ENCODE measurements around the gene MAML3.
"Not testable (repeated sequence)": the region's sequence is repeated elsewhere in the genome, so short reads cannot be mapped to it uniquely, and the experiment has no call there.

Gene MAML3

DNA sequence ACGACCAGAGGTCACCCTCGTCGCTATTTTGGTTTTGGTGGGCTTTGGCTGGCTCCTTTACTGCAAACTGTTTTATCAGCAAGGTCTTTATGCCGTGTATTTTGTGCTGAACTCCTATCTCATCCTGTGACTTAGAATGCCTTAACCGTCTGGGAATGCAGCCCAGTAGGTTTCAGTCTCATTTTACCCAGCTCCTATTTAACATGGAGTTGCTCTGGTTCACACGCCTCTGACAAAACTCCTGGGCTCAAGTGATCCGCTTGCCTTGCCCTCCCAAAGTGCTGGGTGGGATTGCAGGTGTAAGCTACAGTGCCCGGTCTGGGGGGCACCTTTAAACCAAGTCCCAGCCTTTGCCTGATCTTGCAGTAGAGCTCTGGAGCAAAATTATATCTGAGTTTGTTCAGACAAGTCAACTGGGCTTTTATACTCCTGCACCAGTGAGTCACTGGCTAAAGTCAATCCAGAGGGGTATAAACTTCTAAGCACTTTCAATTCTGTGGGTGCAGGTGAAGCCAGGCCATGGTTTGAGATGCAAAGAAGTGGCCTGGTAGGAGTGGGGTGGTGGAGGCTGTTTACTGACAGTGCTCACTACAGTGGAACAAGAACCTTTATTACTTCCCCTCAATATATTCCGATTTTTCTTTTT, 438.1 kb downstream of the MAML3 start:
- no peak for DNase-seq (ENCODE audit: insufficient read length, low spot score)
- TF ChIP-seq TAF1 (IDR thresholded peaks at IDR 0.05; ENCODE audit: low read depth, low read length) (no peak), POU2F2 (IDR thresholded peaks at IDR 0.05; ENCODE audit: low read depth, low read length) (no peak), POLR2AphosphoS5 (IDR thresholded peaks at IDR 0.05; ENCODE audit: low read depth, low read length) (no peak), SPI1 (IDR thresholded peaks at IDR 0.05; ENCODE audit: low read depth, low read length) (no peak), PAX5 (IDR thresholded peaks at IDR 0.05; ENCODE audit: insufficient read depth, low read length, severe bottlenecking) (no peak), POLR2A (IDR thresholded peaks at IDR 0.05; ENCODE audit: low read depth, low read length) (no peak)
- FAIRE-seq, result no peak

DNA sequence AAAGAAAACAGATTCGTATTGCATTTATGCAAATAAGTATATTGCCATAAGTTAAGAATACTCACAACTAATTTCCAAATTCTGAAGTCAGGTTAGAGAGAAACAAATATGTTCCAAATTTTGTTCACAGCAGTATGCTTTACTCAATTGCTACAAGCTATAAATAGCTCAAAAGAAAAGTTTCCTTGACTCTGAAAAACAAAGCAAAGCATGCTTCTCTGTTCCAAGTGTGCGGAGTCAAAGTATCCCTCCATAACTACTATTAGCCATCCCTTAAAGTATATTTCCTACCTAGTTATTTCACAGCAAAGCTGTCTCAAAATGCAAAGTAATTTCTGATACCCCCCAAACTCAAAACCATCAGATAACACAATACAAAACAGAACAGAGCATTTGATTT, 441.1 kb downstream of the MAML3 start:
- TF ChIP-seq PAX5 (IDR thresholded peaks at IDR 0.05; ENCODE audit: insufficient read depth, low read length, severe bottlenecking) (no peak), POLR2AphosphoS5 (IDR thresholded peaks at IDR 0.05; ENCODE audit: low read depth, low read length) (no peak), POLR2A (IDR thresholded peaks at IDR 0.05; ENCODE audit: low read depth, low read length) (no peak), TAF1 (IDR thresholded peaks at IDR 0.05; ENCODE audit: low read depth, low read length) (no peak), SPI1 (IDR thresholded peaks at IDR 0.05; ENCODE audit: low read depth, low read length) (no peak), POU2F2 (IDR thresholded peaks at IDR 0.05; ENCODE audit: low read depth, low read length) (no peak)
- FAIRE-seq, result no peak
- no peak for DNase-seq (ENCODE audit: insufficient read length, low spot score)

DNA sequence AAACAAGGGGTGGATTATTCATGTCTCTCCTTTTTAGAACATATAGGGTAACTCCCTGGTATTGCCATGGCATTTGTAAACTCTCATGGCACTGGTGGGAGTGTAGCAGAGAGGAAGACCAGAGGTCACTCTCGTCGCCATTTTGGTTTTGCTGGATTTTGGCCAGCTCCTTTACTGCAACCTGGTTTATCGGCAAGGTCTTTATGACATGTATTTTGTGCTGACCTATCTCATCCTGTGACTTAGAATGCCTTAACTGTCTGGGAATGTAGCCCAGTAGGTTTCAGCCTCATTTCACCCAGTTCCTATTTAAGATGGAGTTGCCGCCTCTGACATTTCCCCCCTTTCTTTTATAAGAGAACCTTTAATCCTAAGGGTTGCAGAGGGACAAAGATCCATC, 442.5 kb downstream of the MAML3 start:
- DNase-seq (ENCODE audit: insufficient read length, low spot score), result no peak
- FAIRE-seq, result no peak
- TF ChIP-seq TAF1 (IDR thresholded peaks at IDR 0.05; ENCODE audit: low read depth, low read length) (no peak), SPI1 (IDR thresholded peaks at IDR 0.05; ENCODE audit: low read depth, low read length) (no peak), POU2F2 (IDR thresholded peaks at IDR 0.05; ENCODE audit: low read depth, low read length) (no peak), POLR2A (IDR thresholded peaks at IDR 0.05; ENCODE audit: low read depth, low read length) (no peak), PAX5 (IDR thresholded peaks at IDR 0.05; ENCODE audit: insufficient read depth, low read length, severe bottlenecking) (no peak), POLR2AphosphoS5 (IDR thresholded peaks at IDR 0.05; ENCODE audit: low read depth, low read length) (no peak)

DNA sequence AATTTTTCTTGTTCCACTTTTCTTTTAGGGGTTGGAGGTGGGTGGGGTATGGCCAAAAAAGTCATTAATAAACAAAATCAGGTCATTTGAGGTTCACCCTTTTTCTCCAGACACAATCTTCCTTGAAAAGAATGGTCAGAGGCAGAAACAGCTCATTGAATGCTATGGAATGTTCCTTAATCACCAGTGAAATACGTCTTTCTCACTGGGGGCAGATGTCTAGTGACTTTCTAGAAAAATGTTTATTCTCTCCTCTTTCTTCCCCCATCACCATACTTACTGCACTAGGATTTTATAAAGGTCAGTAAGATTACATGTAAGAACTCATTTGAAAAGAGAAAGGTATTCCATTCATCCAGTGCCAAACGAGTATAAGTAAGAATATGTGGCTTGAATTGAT, 443.9 kb downstream of the MAML3 start:
- DNase-seq (ENCODE audit: insufficient read length, low spot score) (no peak), FAIRE-seq (no peak)
- TF ChIP-seq TAF1 (IDR thresholded peaks at IDR 0.05; ENCODE audit: low read depth, low read length), result no peak
- TF ChIP-seq PAX5 (IDR thresholded peaks at IDR 0.05; ENCODE audit: insufficient read depth, low read length, severe bottlenecking), result no peak
- no peak for TF ChIP-seq SPI1 (IDR thresholded peaks at IDR 0.05; ENCODE audit: low read depth, low read length)
- TF ChIP-seq POLR2A (IDR thresholded peaks at IDR 0.05; ENCODE audit: low read depth, low read length), result no peak
- no peak for TF ChIP-seq POLR2AphosphoS5 (IDR thresholded peaks at IDR 0.05; ENCODE audit: low read depth, low read length)
- no peak for TF ChIP-seq POU2F2 (IDR thresholded peaks at IDR 0.05; ENCODE audit: low read depth, low read length)

DNA sequence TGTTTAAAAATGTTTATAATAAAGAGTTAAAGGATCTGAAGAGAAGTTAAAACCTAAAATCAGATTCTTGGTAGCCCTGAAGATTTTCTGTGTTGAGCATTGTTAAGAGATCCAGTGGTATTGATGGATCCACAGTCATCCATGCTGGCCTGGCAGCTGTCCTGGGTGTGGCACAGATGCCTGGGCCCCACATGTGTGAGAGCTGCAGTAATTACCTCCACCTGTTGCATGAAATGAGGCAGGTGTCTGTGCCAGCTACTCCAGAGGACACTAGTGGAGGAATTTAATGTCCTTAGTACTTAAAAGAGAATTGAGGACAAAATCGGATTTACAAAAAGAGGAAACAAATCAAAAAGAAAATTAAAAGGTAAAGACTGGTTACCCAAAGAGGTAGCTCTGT, 444.3 kb downstream of the MAML3 start:
- FAIRE-seq, result no peak
- no peak for TF ChIP-seq PAX5 (IDR thresholded peaks at IDR 0.05; ENCODE audit: insufficient read depth, low read length, severe bottlenecking)
- no peak for TF ChIP-seq SPI1 (IDR thresholded peaks at IDR 0.05; ENCODE audit: low read depth, low read length)
- TF ChIP-seq POU2F2 (IDR thresholded peaks at IDR 0.05; ENCODE audit: low read depth, low read length), result no peak
- no peak for TF ChIP-seq POLR2A (IDR thresholded peaks at IDR 0.05; ENCODE audit: low read depth, low read length)
- TF ChIP-seq POLR2AphosphoS5 (IDR thresholded peaks at IDR 0.05; ENCODE audit: low read depth, low read length), result no peak
- TF ChIP-seq TAF1 (IDR thresholded peaks at IDR 0.05; ENCODE audit: low read depth, low read length), result no peak
- DNase-seq (ENCODE audit: insufficient read length, low spot score), result no peak

DNA sequence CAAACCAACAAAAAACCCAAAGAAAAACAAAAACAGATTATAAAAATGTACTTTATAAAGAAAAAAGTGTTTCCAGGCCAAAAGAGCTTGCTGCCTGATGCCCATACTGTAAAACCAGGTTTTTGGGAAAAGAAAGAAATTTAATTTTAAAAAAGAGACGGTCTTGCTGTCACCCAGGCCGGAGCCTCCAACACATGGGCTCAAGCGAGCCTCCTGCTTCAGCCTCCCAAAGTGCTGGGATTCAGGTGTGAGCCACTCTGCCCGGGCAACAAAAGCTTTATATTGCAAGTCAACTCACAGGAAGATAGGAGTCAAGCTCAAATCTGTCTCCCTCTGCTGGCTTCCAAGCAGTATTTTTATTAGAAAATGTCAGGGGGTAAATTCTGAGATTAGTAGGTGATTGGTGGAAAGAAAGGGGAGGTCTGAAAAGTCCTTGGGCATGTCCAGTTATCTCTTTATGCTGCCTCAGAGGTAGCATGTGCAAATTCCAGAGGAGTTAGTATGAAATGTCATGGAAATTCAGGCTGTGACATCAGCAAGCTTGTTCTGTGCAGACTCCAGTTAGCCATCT, 449.0 kb downstream of the MAML3 start:
- no peak for FAIRE-seq
- TF ChIP-seq PAX5 (IDR thresholded peaks at IDR 0.05; ENCODE audit: insufficient read depth, low read length, severe bottlenecking) (no peak), SPI1 (IDR thresholded peaks at IDR 0.05; ENCODE audit: low read depth, low read length) (no peak), POLR2A (IDR thresholded peaks at IDR 0.05; ENCODE audit: low read depth, low read length) (no peak), POLR2AphosphoS5 (IDR thresholded peaks at IDR 0.05; ENCODE audit: low read depth, low read length) (no peak), POU2F2 (IDR thresholded peaks at IDR 0.05; ENCODE audit: low read depth, low read length) (no peak), TAF1 (IDR thresholded peaks at IDR 0.05; ENCODE audit: low read depth, low read length) (no peak)
- no peak for DNase-seq (ENCODE audit: insufficient read length, low spot score)

DNA sequence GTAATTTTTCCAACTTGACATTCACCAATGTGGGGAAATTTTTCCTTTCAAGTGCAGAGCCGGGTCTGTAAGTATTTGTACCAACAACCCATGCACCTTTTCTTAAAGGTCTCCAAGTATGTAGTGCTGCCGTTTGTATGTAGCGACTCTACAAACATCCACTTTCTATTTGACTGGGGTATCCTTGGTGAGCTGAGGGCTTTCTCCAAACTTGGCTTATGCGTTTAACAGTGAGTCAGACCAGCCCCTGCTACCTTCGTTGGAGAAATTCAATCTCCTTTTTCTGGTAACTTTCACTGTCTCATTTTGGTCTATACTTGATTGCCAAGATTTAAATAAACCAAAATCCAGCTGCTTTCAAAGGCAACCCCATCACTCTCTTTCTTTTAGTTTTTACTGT, 453.4 kb downstream of the MAML3 start:
- FAIRE-seq, result no peak
- TF ChIP-seq POLR2A (IDR thresholded peaks at IDR 0.05; ENCODE audit: low read depth, low read length), result no peak
- no peak for TF ChIP-seq POU2F2 (IDR thresholded peaks at IDR 0.05; ENCODE audit: low read depth, low read length)
- TF ChIP-seq PAX5 (IDR thresholded peaks at IDR 0.05; ENCODE audit: insufficient read depth, low read length, severe bottlenecking), result no peak
- no peak for TF ChIP-seq POLR2AphosphoS5 (IDR thresholded peaks at IDR 0.05; ENCODE audit: low read depth, low read length)
- TF ChIP-seq TAF1 (IDR thresholded peaks at IDR 0.05; ENCODE audit: low read depth, low read length), result no peak
- TF ChIP-seq SPI1 (IDR thresholded peaks at IDR 0.05; ENCODE audit: low read depth, low read length), result no peak
- DNase-seq (ENCODE audit: insufficient read length, low spot score), result no peak

DNA sequence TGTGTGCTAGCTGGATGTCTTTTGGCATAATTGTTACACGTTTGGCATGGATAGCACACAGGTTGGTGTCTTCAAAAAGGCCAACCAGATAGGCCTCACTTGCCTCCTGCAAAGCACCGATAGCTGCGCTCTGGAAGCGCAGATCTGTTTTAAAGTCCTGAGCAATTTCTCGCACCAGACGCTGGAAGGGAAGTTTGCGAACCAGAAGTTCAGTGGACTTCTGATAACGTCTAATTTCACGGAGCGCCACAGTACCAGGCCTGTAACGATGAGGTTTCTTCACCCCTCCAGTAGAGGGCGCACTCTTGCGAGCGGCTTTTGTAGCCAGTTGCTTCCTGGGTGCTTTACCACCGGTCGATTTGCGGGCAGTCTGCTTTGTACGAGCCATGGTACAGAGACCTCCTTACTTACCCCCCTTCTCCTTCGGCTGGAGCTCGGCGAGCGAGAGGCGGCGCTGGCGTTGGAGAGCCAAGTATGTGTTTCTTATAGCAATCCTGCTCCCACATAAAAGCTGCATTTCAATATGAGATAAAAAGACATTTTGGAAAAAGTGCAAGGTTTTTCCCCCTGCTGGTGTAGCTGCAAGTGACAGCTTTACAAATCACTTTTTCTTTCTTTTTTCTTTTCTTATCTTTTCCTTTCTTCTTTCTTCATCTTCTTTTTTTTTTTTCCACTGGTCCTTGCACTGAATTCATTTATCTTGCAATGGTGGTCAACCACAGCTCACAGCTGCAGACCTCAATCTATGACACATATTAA, 455.6 kb downstream of the MAML3 start:
- DNase-seq (ENCODE audit: insufficient read length, low spot score); FAIRE-seq: not testable (repeated sequence)

DNA sequence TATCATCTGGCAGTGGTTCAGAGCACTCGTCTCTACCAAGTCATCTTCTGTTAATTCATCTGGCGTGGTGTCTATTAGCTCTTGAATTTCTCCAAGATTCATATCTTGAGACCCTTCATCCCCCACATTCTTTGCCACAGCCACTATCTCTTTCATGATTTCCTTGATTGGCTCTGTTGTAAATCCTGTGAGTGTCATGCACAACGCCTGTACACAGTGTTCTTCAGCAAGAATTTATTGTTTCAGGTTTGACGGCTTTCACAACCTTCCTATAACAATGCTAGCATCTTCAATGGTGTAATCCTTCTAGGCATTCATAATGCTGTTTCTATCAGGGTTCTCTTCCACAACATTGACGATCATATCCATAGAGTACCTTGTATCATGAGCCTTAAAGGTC, 457.5 kb downstream of the MAML3 start:
- TF ChIP-seq PAX5 (IDR thresholded peaks at IDR 0.05; ENCODE audit: insufficient read depth, low read length, severe bottlenecking) (no peak), POU2F2 (IDR thresholded peaks at IDR 0.05; ENCODE audit: low read depth, low read length) (no peak), POLR2A (IDR thresholded peaks at IDR 0.05; ENCODE audit: low read depth, low read length) (no peak), POLR2AphosphoS5 (IDR thresholded peaks at IDR 0.05; ENCODE audit: low read depth, low read length) (no peak), TAF1 (IDR thresholded peaks at IDR 0.05; ENCODE audit: low read depth, low read length) (no peak), SPI1 (IDR thresholded peaks at IDR 0.05; ENCODE audit: low read depth, low read length) (no peak)
- DNase-seq (ENCODE audit: insufficient read length, low spot score), result no peak
- no peak for FAIRE-seq

Measured in GM12891 (cell line).